Hindlimb muscle (tissue), 1 donor: ENCODE measurements around the gene MYOZ1. TPM values are rescaled to one million over a fixed set of nuclear protein-coding genes. Genes with fewer than 3 reads are reported as not detected.
"Not testable (repeated sequence)": the region's sequence is repeated elsewhere in the genome, so short reads cannot be mapped to it uniquely, and the experiment has no call there.

Experiments used
- DNase-seq: peaks from one replicate; pipeline ENCODE4 v3.0.0-alpha.2; 2013
- polyA plus RNA-seq: library from polyadenylated mRNA; unstranded; fragments of 120-200 nt; gene quantifications from one replicate; pipeline ENCODE4 v1.2.1, GENCODE V29; 2013; ENCODE audit not compliant: insufficient read length

Gene MYOZ1
- polyA plus RNA-seq = 768 TPM

DNA sequence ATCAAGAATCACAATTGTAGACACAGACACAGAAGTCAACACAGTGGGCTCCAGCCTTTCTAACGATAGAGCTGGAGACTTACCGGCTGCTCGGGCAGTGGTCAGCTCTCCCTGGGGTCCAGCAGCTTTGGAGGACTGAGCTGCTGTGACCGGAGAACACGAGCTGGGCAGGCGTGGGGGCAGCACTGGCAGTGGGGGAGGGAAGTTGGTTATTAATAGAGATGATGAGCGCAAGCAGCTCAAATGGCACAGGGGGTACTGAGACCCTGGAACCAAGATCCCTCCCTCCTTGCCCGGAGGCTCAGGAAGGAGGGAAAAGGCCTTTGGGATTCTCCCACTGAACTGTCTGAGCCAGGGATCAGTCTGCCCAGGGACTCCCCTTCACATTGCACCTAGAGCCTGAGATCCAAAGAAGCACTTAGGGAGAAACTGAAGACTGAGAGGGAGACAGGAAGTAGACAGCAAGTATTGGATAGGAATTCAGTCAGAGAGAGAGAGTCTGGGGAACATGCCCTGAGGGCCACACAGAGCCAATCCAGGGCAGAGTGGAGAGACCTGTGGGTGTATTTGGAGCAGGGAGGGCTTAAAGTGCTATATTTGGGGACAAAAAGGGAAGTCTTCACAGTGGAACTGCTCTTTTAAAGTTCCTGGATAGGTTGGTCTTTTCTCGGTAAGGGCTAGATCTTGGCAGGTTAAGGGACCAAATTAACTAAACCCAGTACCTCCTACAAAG is at the start of gene MYOZ1:
TSS of gene MYOZ1 (minus strand) at position 147 of the 733 bp plus-strand sequence. CDS start 1,457 bp downstream, outside the sequence.
- no peak for DNase-seq

DNA sequence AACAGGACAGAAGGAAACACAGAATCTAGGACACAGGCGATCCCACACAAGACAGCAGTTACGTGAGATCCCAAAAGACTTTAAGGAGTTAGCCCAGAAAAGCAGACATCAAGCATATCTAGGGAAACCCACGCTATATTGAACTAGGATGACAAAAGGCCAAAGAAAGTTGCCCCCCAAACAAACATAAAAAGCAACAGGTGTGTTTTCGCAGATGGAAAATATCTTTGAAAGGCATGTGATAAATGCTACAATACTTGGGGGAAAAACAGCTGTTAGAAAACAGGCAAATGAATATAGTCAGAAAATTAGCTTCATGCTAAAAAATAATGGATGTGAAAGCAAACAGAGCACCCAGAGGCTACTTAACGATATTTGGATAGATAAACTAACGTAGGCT is 49.5 kb upstream of the MYOZ1 start:
- DNase-seq = not testable (repeated sequence)

- DNase-seq = not testable (repeated sequence)
Measured at GRCh38 chr10:73689596-73689995, 48.3 kb upstream of the MYOZ1 start.

GRCh38 chr10:73687641-73688040 is 46.4 kb upstream of the MYOZ1 start:
- not testable (repeated sequence) for DNase-seq

GRCh38 chr10:73674546-73674945 is 33.3 kb upstream of the MYOZ1 start:
- DNase-seq = not testable (repeated sequence)

DNA sequence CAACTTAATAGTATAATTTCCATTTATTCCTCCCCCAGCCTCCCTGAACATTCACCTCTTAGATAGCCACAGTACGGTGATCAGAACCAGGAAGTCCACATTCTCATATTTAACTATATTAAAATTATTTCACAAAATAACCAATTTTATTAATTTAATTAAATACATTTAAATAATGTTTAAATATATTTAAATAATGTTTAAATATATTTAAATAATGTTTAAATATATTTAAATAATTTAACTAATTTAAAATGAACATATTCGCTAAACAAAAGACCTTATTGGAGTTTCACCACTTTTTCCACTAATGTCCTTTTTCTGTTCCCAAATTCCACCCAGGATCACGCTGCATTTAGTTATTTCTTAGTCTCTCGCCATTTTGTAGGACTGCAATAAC is 27.1 kb upstream of the MYOZ1 start:
- not testable (repeated sequence) for DNase-seq

GRCh38 chr10:73666153-73666809 is 25.0 kb upstream of the MYOZ1 start:
- not testable (repeated sequence) for DNase-seq

- not testable (repeated sequence) for DNase-seq
Measured at GRCh38 chr10:73665581-73665980, 24.3 kb upstream of the MYOZ1 start.

DNA sequence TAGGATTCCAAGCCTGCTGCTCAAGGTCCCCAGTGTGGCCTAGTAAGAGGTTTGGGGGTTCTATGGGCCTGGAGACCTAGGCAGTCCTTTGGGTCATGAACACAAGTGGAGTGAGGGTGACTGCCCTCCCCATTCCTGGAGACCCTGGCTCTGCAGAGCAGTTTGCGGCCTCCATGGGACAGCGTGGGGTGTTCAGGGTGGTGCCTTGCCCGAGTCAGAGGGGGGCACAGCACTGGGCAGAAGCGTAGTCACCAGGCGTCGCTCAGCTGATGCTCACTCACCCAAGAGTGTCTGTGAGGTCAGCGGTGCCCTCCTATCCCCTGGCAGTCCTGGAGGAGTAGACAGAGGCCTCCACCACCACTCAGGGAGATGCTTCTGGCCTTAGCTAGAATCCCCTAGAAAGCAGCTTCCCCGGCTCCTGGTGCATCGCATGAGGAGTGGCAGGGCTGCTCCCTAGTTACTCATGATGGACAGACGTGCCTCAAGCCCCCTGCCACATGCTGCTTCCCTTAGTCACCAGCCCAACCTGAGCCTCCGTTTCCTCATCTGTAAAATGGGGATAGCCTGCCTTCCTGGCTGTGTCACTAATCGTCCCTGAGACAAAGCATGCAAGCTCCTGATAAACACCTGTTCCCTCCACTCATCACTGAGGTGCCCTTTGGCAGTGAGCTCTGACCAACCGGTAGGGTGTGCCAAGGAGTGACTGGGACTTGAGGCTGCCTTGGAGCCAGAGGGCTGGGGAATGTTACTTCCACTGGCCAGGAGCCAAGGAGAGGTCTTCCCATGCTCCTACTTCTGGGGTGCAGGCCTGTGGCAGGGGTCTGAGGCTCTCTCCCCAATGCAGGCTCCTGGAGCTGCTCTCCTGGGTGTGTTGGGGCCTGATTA is 23.1 kb upstream of the MYOZ1 start:
- DNase-seq = not testable (repeated sequence)

DNA sequence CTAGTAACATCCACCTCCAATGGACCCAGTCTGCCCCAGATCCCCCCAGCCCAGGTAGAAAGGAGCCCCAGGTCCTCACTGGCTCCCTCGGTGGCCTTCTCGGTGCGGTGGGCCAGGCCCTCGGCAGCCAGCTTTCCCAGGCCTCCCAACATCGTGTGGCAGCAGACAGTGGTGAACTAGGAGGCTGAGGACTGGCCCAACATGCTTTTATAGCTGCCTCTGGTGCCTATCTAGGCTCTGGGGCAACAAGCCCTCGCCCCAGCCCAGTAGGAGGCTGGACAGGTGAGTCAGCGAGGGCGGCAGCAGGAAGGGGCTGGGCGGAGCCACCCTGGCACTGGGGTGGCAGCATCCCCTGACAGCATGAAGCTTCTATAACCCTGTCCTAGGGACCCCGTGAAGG is 22.3 kb upstream of the MYOZ1 start:
- DNase-seq = not testable (repeated sequence)

DNA sequence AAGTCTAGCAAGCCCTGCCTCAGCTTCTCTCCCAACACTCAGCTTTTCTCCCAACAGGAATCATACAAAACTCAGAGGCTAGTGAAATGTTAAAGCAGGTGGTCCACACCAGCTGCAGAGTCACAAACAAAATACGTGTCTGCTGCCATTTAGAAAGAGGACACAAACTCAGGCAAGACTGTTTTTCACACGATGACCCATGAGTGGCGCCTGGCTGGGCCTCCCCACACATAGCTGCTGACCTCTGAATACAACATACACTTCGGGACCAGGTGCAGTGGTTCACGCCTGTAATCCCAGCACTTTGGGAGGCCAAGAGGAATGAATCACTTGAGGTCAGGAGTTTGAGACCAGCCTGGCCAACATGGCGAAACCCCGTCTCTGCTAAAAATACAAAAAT is 21.4 kb upstream of the MYOZ1 start:
- DNase-seq = not testable (repeated sequence)

GRCh38 chr10:73655990-73656298 is 14.7 kb upstream of the MYOZ1 start, which contains the start of gene SYNPO2L:
Gene SYNPO2L, minus strand, starts transcription at chr10:73656029. Its CDS starts 107 bp downstream, at chr10:73655922.
- no peak for DNase-seq

DNA sequence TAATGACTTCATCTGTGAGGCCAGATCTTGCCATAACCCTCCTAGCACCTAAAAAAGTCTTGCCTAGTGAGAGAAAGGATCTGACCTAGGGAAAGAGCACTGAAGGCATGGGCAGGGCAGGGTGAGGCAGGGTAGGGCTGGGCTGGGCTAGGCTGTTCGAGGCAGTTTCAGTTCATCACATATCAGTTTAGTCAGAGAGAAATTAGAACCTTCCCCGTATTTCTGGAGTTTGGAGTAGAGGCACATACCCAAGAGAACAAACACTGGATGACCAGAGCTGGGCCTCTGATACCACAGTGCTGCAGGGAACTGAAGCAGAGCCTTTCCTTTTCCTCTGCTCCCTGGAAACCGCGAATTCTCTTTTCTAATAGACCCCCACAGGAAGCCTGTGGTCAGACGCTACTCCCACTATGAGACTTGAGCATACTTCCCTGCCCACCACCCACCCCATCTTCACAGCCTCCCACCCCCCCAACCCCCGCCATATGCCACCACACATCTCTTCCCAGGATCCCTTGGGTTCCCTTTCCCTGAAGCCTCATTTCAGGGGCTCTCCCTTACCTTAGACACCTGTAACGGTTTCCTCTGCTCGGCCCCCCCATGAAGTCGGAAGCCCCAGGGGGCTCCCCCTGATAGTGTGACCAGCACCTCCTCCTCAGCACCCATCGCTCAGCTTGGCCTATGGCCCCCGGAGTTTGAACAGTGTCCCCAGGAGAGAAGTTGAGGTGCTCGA is 14.1 kb upstream of the MYOZ1 start:
- DNase-seq = no peak

DNA sequence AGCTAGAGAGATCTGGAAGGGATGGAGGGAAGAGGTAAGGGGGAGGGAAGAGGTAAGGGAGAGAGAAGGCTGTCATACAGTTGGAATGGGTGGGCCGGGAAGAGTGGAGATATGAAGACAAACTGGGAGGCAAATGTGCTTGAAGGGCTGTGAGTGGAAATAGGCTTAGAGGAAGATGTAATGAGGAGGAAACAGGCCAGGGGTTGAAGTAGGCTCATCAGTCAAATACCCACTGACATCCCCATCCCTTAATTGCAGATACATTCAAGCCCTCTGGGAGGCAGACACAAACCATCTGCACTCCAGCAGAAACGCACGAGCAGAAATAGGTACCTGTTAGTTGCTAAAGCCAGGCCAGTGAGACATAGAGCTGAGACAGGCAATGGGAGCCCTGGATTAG is 12.4 kb upstream of the MYOZ1 start:
- DNase-seq = no peak

GRCh38 chr10:73653195-73653594 is 11.9 kb upstream of the MYOZ1 start:
- no peak for DNase-seq

DNA sequence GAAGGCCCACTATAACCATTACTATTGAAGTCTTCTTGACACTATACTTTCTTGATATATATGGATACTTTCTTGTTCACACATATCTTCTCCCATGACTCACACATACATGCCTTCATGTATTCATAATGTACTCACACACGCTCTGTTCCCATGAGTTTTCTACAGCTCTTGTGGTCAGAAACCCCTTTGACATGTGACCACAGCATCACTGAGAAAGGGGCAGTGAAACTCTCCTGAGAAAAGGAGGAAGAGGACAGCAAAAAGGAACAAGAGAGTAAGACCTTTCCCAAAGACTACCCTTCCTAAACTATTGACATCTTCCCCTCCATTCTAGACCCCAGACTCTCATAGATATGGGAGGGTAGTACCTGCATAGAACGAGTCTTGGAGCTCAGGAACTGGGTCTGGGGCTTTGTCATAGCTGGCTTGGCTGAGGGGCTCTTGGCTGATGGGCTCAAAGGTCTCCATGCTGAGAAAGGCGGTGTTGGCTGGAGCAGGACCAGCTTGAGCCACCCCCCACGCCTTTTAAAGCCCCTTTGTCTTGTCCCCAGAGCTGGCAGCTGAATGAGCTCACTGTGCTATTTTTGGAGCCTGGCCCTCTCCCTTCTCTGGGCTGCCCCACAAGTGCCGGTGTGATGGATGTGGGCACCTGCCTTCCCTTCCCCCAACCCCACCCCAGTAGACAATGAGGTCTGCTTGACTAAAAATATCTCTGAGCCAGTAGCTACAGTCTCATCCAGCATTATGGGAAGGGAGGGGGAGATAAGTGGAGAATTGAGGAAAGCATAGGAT is 9.5 kb upstream of the MYOZ1 start:
- no peak for DNase-seq

DNA sequence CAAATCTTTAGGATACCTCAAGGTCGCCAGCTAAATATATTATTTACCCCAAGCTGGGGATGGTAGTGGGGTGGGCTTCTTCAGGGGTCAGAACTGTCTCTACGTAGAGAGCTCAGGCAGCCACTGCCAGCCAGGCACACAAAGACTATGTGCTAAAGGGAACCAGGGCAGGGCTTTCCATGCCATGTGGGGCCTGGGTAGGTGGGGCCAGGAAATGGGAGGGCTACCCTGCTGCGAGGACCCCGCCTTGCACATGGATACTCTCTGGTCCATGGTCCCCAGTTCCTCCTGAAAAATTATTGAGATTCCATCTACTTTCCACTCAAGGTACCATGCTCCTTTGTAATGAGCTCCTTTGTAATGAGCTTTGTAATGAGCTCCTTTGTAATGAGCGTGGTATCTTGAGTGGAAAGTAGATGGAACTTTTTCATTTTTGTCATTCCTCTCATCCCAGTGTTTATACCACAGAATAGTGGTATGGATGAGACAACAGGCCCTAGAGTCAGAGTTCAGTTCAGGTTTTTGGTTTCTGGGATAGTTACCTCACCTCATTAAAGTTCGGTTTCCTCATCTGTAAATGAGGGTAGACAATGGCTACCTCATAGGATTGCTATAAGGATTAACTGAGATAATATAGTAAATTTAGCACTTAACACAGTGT is 8.7 kb upstream of the MYOZ1 start:
- DNase-seq = no peak

DNA sequence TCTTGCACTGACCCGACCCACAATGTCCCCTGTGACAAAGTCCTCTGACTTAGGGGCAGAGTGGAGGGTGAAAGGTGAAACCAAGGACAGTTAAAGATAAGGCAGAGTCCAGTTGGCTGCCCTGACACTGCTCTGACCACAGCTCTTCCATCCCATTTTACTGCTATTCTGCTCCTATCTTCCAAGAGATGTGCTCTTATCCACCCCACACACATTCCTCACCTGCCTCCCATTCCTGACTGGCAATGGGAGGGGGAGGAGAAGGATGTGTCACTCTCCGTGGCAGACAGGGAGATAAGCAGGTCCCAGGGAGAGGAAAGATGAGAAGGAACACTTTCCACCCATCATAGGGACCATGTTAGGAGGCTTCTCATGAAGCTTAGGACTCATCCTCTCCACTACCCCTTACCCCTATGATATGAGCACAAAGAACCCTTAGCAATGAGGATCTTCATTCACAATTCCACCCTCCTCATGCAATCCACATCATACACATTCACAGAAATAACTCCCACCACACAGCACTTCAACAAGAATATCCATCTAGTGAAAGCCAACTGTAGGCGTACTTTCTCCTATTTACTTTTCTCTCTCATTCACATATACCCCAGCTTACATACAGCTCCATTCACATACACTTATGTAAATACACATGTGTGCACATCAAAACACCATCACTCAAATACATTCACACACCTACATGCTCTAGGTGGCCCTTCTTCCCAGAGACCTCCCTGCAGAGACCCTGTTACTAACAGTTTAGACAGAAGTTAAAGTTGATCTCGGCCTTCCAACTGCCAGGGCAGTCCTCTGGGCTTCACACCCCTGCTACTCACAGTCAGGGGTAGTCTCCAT is 7.9 kb upstream of the MYOZ1 start:
- DNase-seq = no peak

DNA sequence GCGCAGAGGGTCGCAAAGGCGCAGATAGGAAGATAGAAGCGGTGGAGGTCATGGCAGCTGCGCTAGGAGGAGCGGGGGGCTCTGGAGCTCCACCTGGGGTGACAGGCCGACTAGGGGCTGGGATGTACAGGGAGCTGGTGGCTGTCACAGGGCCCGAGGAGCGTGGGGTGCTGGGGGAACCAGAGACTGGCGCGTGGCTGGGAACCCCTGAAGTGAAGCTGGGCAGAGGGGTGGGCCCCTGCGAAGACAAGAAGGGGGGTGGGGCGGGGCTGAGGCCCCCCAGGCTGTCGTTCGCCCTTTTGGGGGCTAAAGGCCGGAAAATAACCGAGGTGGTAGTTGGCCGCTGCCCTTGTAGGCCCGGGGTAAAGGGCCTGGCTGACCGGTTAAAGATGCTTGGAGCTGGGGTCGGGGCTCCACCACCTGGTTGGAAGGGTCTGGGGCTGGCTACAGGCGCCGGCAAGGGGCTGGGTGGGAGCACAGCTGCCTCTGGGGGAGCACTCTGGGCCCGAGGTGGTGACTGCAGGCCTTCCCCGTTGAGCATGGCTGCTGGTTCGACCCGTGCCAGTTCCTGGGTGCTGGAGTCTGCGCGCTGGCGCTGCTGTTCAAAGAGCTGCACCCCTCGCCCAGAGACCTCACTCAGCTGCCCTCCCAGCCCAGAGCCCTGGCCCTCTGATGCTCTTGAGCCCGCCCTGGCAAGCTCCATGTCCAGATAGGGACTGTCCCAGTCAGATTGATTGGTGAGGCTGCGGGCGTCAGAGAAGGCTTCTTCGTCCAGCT is 6.8 kb upstream of the MYOZ1 start:
- DNase-seq = no peak
